ENCODE results near the gene POPDC3. TPM values are rescaled to one million over a fixed set of nuclear protein-coding genes. Genes with fewer than 3 reads are reported as not detected.

The POPDC3 gene
- total and polyA plus RNA-seq, 11 donors, result 29.3 to 59.7 (median 53.0) TPM

- no peaks in the 10 kb centered on the region for H3K9me3 ChIP-seq
- no peak overlapping the region for H3K4me3 ChIP-seq
- intact Hi-C loops (cut with DNase I), result no loop called here
- no peak overlapping the region for H3K27ac ChIP-seq
- TF ChIP-seq POLR2A (IDR thresholded peaks at IDR 0.05), result no peak
- no peak for TF ChIP-seq CTCF (IDR thresholded peaks at IDR 0.05)
- DNase-seq, result no peak
- H3K27me3 ChIP-seq, result no peaks in the 10 kb centered on the region
- H3K36me3 ChIP-seq, result peaks cover 0 to 31% (median 6%) of the 10 kb centered on the region in 9 donors
- no peak for ATAC-seq
- H3K4me1 ChIP-seq, result no peaks in the 10 kb centered on the region
Observed at GRCh38 chr6:105151644-105152043, 28.2 kb downstream of the POPDC3 start.

GRCh38 chr6:105138141-105138540 lies 41.7 kb downstream of the POPDC3 start:
- 88 to 94% (median 91%) methylated on average over 2 of the region's 2 CpGs for WGBS, 4 donors
- H3K9me3 ChIP-seq, result no peaks in the 10 kb centered on the region
- H3K27ac ChIP-seq, result no peak overlapping the region
- H3K27me3 ChIP-seq, result peaks cover 0 to 33% (median 0%) of the 10 kb centered on the region in 9 donors
- TF ChIP-seq CTCF (IDR thresholded peaks at IDR 0.05) (no peak), POLR2A (IDR thresholded peaks at IDR 0.05) (no peak)
- H3K4me3 ChIP-seq, result peak overlapping the region in 7 of 12 donors; percentile 79 to 93 (median 84)
- peaks cover 0 to 3% (median 0%) of the 10 kb centered on the region in 9 donors for H3K36me3 ChIP-seq
- ATAC-seq (no peak), DNase-seq (no peak)
- intact Hi-C loops (cut with DNase I), result loop anchor here in 7 of 10 donors (5.0 to 10.0 kb wide), 5 partner anchors 134 to 264 kb away; partner anchors contain the start of gene PREP (in 1 of the 7)
- peaks cover 0 to 15% (median 7%) of the 10 kb centered on the region in 12 donors for H3K4me1 ChIP-seq

- no peaks in the 10 kb centered on the region for H3K9me3 ChIP-seq
- H3K36me3 ChIP-seq, result peaks cover 0 to 7% (median 0%) of the 10 kb centered on the region in 9 donors
- 1% methylated on average over 28 to 32 of the region's 32 CpGs for WGBS, 4 donors
- DNase-seq (peak; percentile 25 to 67 (median 30)), ATAC-seq (peak in 2 of 4 donors; percentile 11 to 34)
- peak overlapping the region; percentile 58 to 93 (median 87) for H3K4me3 ChIP-seq
- H3K27me3 ChIP-seq, result peaks cover 0 to 33% (median 0%) of the 10 kb centered on the region in 9 donors
- TF ChIP-seq CTCF (IDR thresholded peaks at IDR 0.05) (no peak), POLR2A (IDR thresholded peaks at IDR 0.05) (no peak)
- peaks cover 0 to 15% (median 7%) of the 10 kb centered on the region in 12 donors for H3K4me1 ChIP-seq
- H3K27ac ChIP-seq, result peak overlapping the region; percentile 62 to 95 (median 91)
- intact Hi-C loops (cut with DNase I), result loop anchor here in 7 of 10 donors (2.0 to 10.0 kb wide), 6 partner anchors 135 to 265 kb away; partner anchors contain the start of gene PREP (in 2 of the 7)
Observed at GRCh38 chr6:105137388-105137787, 42.4 kb downstream of the POPDC3 start.

- Histone ChIP-seq H3K9me3 (no peaks in the 10 kb centered on the region), H3K4me3 (peak overlapping the region; percentile 58 to 93 (median 87)), H3K27me3 (peaks cover 0 to 33% (median 0%) of the 10 kb centered on the region in 9 donors), H3K27ac (peak overlapping the region; percentile 62 to 95 (median 91)), H3K4me1 (peaks cover 0 to 15% (median 7%) of the 10 kb centered on the region in 12 donors), H3K36me3 (peaks cover 0 to 7% (median 0%) of the 10 kb centered on the region in 9 donors)
- DNase-seq, result peak; percentile 75 to 88 (median 79)
- peak; percentile 52 to 85 (median 82) for ATAC-seq
- TF ChIP-seq CTCF (IDR thresholded peaks at IDR 0.05) (peak in 8 of 12 donors; percentile 6 to 35 (median 20)), POLR2A (IDR thresholded peaks at IDR 0.05) (peak in 1 of 2 donors; percentile 68)
- 0 to 3% (median 0%) methylated on average over 52 to 122 of the region's 122 CpGs for WGBS, 4 donors
- intact Hi-C loops (cut with DNase I), result loop anchor here in 7 of 10 donors (2.0 to 10.0 kb wide), 6 partner anchors 136 to 266 kb away; partner anchors contain the start of gene PREP (in 2 of the 7)
Observed at GRCh38 chr6:105136431-105137350, 43.1 kb downstream of the POPDC3 start.
